Liver (tissue), 9 donors: ENCODE measurements around the gene PNPT1. TPM values are rescaled to one million over a fixed set of nuclear protein-coding genes. Genes with fewer than 3 reads are reported as not detected.
A peak's percentile ranks its signal among the peaks of the same experiment; 100 is the strongest.

Experiments
- DNase-seq: peaks from one replicate; pipeline ENCODE4 v3.0.0-alpha.2; 2017; ENCODE audit warnings: low spot score
- H3K27ac ChIP-seq, 2 donors: one replicate each; pipeline ENCODE4 v1.7.0; 2013; ENCODE audit warnings: inconsistent platforms in 2 of 2, low read length in 2 of 2, control low read depth in 1 of 2, low read depth in 1 of 2, mild to moderate bottlenecking in 1 of 2
- H3K27me3 ChIP-seq, 4 donors: one replicate each; pipeline versions ENCODE4 v1.6.1 to v1.7.0; 2013; ENCODE audit warnings: low read length in 3 of 4, inconsistent platforms in 1 of 4, mild to moderate bottlenecking in 1 of 4, moderate library complexity in 1 of 4; ENCODE audit not compliant: control insufficient read depth in 4 of 4, insufficient read depth in 4 of 4
- H3K36me3 ChIP-seq, 4 donors: one replicate each; pipeline versions ENCODE4 v1.6.1 to v1.7.0; 2013; ENCODE audit warnings: low read length in 3 of 4, mild to moderate bottlenecking in 3 of 4, low read depth in 1 of 4, moderate library complexity in 1 of 4; ENCODE audit not compliant: control insufficient read depth in 4 of 4, insufficient read depth in 3 of 4
- H3K4me1 ChIP-seq, 4 donors: one replicate each; pipeline versions ENCODE4 v1.6.1 to v1.7.0; 2013; ENCODE audit warnings: low read length in 3 of 4, mild to moderate bottlenecking in 3 of 4, moderate library complexity in 1 of 4; ENCODE audit not compliant: control insufficient read depth in 4 of 4, insufficient read depth in 4 of 4
- H3K4me3 ChIP-seq, 3 donors: one replicate each; pipeline versions ENCODE4 v1.6.1 to v1.7.0; 2013; ENCODE audit warnings: low read length in 3 of 3, control low read depth in 1 of 3, low read depth in 1 of 3, mild to moderate bottlenecking in 1 of 3
- H3K9ac ChIP-seq, 2 donors: one replicate each; pipeline ENCODE4 v1.7.0; 2013; ENCODE audit warnings: low read length in 2 of 2, mild to moderate bottlenecking in 2 of 2, moderate library complexity in 2 of 2, control low read depth in 1 of 2, low read depth in 1 of 2
- H3K9me3 ChIP-seq, 4 donors: one replicate each; pipeline versions ENCODE4 v1.6.1 to v1.7.0; 2013; ENCODE audit warnings: low read length in 3 of 4; ENCODE audit not compliant: control insufficient read depth in 4 of 4
- EGR1 ChIP-seq, 2 donors: IDR thresholded peaks; 2 replicates each; pipeline ENCODE4 v1.6.1; 2016 to 2018; ENCODE audit warnings: antibody characterized with exemption in 2 of 2, low read depth in 2 of 2
- FOXA1 ChIP-seq: IDR thresholded peaks from 2 replicates; pipeline ENCODE4 v1.6.1; 2016; ENCODE audit warnings: antibody characterized with exemption
- FOXA2 ChIP-seq: IDR thresholded peaks from 2 replicates; pipeline ENCODE4 v1.6.1; 2016; ENCODE audit warnings: antibody characterized with exemption
- GABPA ChIP-seq, 2 donors: IDR thresholded peaks in 1 of 2; conservative IDR thresholded peaks in 1 of 2; 2 replicates each; pipeline ENCODE4 v1.6.1; 2016; ENCODE audit warnings: antibody characterized with exemption in 2 of 2, mild to moderate bottlenecking in 1 of 2, moderate library complexity in 1 of 2
- HNF4A ChIP-seq, 2 donors: conservative IDR thresholded peaks; 2 replicates each; pipeline ENCODE4 v1.6.1; 2016; ENCODE audit warnings: antibody characterized with exemption in 2 of 2, mild to moderate bottlenecking in 2 of 2
- HNF4G ChIP-seq: IDR thresholded peaks from 2 replicates; pipeline ENCODE4 v1.6.1; 2016; ENCODE audit warnings: antibody characterized with exemption
- JUND ChIP-seq, 2 donors: IDR thresholded peaks; 2 replicates each; pipeline ENCODE4 v1.6.1; 2016; ENCODE audit warnings: antibody characterized with exemption in 2 of 2
- NR2F2 ChIP-seq: IDR thresholded peaks from 2 replicates; pipeline ENCODE4 v1.6.1; 2016; ENCODE audit warnings: antibody characterized with exemption
- RAD21 ChIP-seq, 2 donors: IDR thresholded peaks; 2 replicates each; pipeline ENCODE4 v1.6.1; 2016; ENCODE audit warnings: antibody characterized with exemption in 2 of 2, mild to moderate bottlenecking in 2 of 2
- REST ChIP-seq: IDR thresholded peaks from 2 replicates; pipeline ENCODE4 v1.6.1; 2016; ENCODE audit warnings: antibody characterized with exemption, mild to moderate bottlenecking
- RXRA ChIP-seq, 2 donors: IDR thresholded peaks; 2 replicates each; pipeline ENCODE4 v1.6.1; 2017 to 2018; ENCODE audit warnings: antibody characterized with exemption in 2 of 2, mild to moderate bottlenecking in 1 of 2
- SP1 ChIP-seq: IDR thresholded peaks from 2 replicates; pipeline ENCODE4 v1.6.1; 2018; ENCODE audit warnings: antibody characterized with exemption, mild to moderate bottlenecking
- TAF1 ChIP-seq: conservative IDR thresholded peaks from 2 replicates; pipeline ENCODE4 v1.6.1; 2016; ENCODE audit warnings: antibody characterized with exemption, mild to moderate bottlenecking
- YY1 ChIP-seq: IDR thresholded peaks from 2 replicates; pipeline ENCODE4 v1.6.1; 2016; ENCODE audit warnings: antibody characterized with exemption, mild to moderate bottlenecking
- ZBTB33 ChIP-seq: IDR thresholded peaks from 2 replicates; pipeline ENCODE4 v1.6.1; 2016; ENCODE audit warnings: antibody characterized with exemption
- WGBS: extraction: QIAGEN DNeasy Blood & Tissue Kit; methylation state at CpG from one replicate; pipeline ENCODE4 v1.1.7; 2013; 5-methylcytosine and 5-hydroxymethylcytosine counted together
- polyA plus RNA-seq, 2 donors: library from polyadenylated mRNA; stranded (reverse) in 1 of 2; unstranded in 1 of 2; fragments of 200-250 nt in 1 of 2; fragments of >200 nt in 1 of 2; fragmentation: Nextera tagmentation in 1 of 2; extraction: Ambion mirVana in 1 of 2; gene quantifications; one replicate each; pipeline versions ENCODE4 v1.2.1 to v1.2.3, GENCODE V29; 2013 to 2015
- total RNA-seq, 2 donors: library from RNA; depleted of rRNA; stranded (reverse); fragments of >200 nt; gene quantifications; one replicate each; pipeline ENCODE4 v1.2.3, GENCODE V29; 2014
- TF ChIP-seq, protein P1 (sequence below): IDR thresholded peaks from 2 replicates; pipeline ENCODE4 v1.6.1; 2016; ENCODE audit warnings: antibody characterized with exemption
- TF ChIP-seq, protein P2 (sequence below): IDR thresholded peaks from 2 replicates; pipeline ENCODE4 v1.6.1; 2016; ENCODE audit warnings: antibody characterized with exemption
- TF ChIP-seq, protein P3 (sequence below): fragments of 150-350 bp; IDR thresholded peaks from 2 replicates; pipeline ENCODE4 v1.5.1; 2017; ENCODE audit warnings: improper control_type of control experiment, low read depth, low read length; ENCODE audit not compliant: missing input control
- donor health status: healthy.
- donor health status: healthy.
- donor health status: healthy.
- donor health status: healthy.
- donor health status: healthy.

PNPT1 gene
- total RNA-seq (10 to 100 TPM in 1 of 2 donors, 1 to 10 TPM in 1; 8.6 to 11.4 TPM), polyA plus RNA-seq (1 to 10 TPM; 8.0 to 8.8 TPM)

GRCh38 chr2:55693181-55694125 is at the start of gene PNPT1:
Gene PNPT1, minus strand, starts transcription at chr2:55693844. Its CDS starts 21 bp downstream, at chr2:55693823.
- H3K9me3 ChIP-seq = no peaks in the 10 kb centered on the region
- TF ChIP-seq YY1 (peak; percentile 99), SP1 (peak; percentile 71), EGR1 (IDR thresholded peaks at IDR 0.05; ENCODE audit: low read depth in 2 of 2) (peak in 1 of 2 donors; percentile 79), HNF4G (no peak), GABPA (IDR thresholded peaks at IDR 0.05 in 1 of 2, conservative IDR thresholded peaks at IDR 0.05 in 1 of 2) (peak in 1 of 2 donors; percentile 93), ZBTB33 (peak; percentile 97), FOXA1 (peak; percentile 38), NR2F2 (peak; percentile 58), HNF4A (conservative IDR thresholded peaks at IDR 0.05) (peak; percentile 61 to 66), RXRA (IDR thresholded peaks at IDR 0.05) (peak; percentile 67 to 83), FOXA2 (no peak), RAD21 (IDR thresholded peaks at IDR 0.05) (peak; percentile 5 to 7), REST (peak; percentile 57), TAF1 (no peak), JUND (IDR thresholded peaks at IDR 0.05) (no peak)
- TF ChIP-seq, protein P1, sequence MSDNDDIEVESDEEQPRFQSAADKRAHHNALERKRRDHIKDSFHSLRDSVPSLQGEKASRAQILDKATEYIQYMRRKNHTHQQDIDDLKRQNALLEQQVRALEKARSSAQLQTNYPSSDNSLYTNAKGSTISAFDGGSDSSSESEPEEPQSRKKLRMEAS = peak; percentile 99
- TF ChIP-seq, protein P2, sequence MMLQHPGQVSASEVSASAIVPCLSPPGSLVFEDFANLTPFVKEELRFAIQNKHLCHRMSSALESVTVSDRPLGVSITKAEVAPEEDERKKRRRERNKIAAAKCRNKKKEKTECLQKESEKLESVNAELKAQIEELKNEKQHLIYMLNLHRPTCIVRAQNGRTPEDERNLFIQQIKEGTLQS = no peak
- TF ChIP-seq, protein P3, sequence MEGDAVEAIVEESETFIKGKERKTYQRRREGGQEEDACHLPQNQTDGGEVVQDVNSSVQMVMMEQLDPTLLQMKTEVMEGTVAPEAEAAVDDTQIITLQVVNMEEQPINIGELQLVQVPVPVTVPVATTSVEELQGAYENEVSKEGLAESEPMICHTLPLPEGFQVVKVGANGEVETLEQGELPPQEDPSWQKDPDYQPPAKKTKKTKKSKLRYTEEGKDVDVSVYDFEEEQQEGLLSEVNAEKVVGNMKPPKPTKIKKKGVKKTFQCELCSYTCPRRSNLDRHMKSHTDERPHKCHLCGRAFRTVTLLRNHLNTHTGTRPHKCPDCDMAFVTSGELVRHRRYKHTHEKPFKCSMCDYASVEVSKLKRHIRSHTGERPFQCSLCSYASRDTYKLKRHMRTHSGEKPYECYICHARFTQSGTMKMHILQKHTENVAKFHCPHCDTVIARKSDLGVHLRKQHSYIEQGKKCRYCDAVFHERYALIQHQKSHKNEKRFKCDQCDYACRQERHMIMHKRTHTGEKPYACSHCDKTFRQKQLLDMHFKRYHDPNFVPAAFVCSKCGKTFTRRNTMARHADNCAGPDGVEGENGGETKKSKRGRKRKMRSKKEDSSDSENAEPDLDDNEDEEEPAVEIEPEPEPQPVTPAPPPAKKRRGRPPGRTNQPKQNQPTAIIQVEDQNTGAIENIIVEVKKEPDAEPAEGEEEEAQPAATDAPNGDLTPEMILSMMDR = no peak
- under 1% methylated on average over 56 of the region's 56 CpGs for WGBS

More at GRCh38 chr2:55693181-55694125, at the start of gene PNPT1:
- H3K9ac ChIP-seq = peak within 1 kb of the TSS in 1 of 2 donors; percentile 74
- H3K27ac ChIP-seq = no peak within 1 kb of the TSS
- DNase-seq = peak; percentile 93
- no peaks in the 10 kb centered on the region for H3K27me3 ChIP-seq
- peak within 1 kb of the TSS; percentile 81 to 93 (median 83) for H3K4me3 ChIP-seq
- H3K36me3 ChIP-seq = no peaks in the 10 kb centered on the region
- peaks cover 0 to 13% (median 5%) of the 10 kb centered on the region in 4 donors for H3K4me1 ChIP-seq
